Duodenal mucosa (tissue), 2 donors: Measurements from ENCODE around the gene TMEM125.

Experiments used
- H3K27ac ChIP-seq: one replicate; pipeline ENCODE4 v1.7.0; 2013; ENCODE audit warnings: low read depth, low read length
- H3K27me3 ChIP-seq, 2 donors: one replicate each; pipeline ENCODE4 v1.7.0; 2013; ENCODE audit warnings: low read length in 2 of 2, control low read depth in 1 of 2; ENCODE audit not compliant: insufficient read depth in 2 of 2, control insufficient read depth in 1 of 2
- H3K36me3 ChIP-seq, 2 donors: one replicate each; pipeline ENCODE4 v1.7.0; 2013; ENCODE audit warnings: low read length in 2 of 2, control low read depth in 1 of 2; ENCODE audit not compliant: insufficient read depth in 2 of 2, control insufficient read depth in 1 of 2
- H3K4me1 ChIP-seq, 2 donors: one replicate each; pipeline ENCODE4 v1.7.0; 2013; ENCODE audit warnings: low read length in 2 of 2, control low read depth in 1 of 2; ENCODE audit not compliant: insufficient read depth in 2 of 2, control insufficient read depth in 1 of 2
- H3K4me3 ChIP-seq, 2 donors: one replicate each; pipeline ENCODE4 v1.7.0; 2013; ENCODE audit warnings: low read length in 2 of 2, low read depth in 1 of 2
- H3K9ac ChIP-seq, 2 donors: one replicate each; pipeline ENCODE4 v1.7.0; 2013; ENCODE audit warnings: low read length in 2 of 2, low read depth in 1 of 2
- H3K9me3 ChIP-seq, 2 donors: one replicate each; pipeline ENCODE4 v1.7.0; 2013; ENCODE audit warnings: low read length in 2 of 2, control low read depth in 1 of 2; ENCODE audit not compliant: control insufficient read depth in 1 of 2

Gene TMEM125

DNA sequence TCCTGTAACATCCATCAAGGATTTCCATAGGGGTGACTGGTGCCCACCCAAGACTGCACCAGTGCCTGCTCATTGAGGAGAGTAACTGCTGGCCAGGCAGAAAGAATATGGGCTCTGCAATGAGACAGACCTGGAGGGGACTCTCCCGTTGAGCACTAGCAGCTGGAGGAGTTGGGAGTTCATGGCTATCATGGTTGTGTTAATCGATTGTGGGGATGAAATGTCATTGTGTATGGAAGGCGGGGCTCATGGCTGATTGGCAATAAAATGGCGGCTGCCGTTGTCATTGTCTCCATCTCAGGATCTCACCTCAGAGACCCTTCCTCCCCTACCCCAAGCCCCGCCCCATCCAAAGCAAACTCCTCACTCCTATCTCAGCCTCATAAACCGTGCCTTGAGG, 3.9 kb downstream of the TMEM125 start:
- Histone ChIP-seq H3K36me3 (no peaks in the 10 kb centered on the region), H3K27me3 (no peaks in the 10 kb centered on the region), H3K9me3 (no peaks in the 10 kb centered on the region), H3K4me3 (no peak overlapping the region), H3K27ac (no peak overlapping the region), H3K4me1 (peaks cover 41 to 46% of the 10 kb centered on the region in 2 donors), H3K9ac (no peak overlapping the region)

- no peaks in the 10 kb centered on the region for H3K36me3 ChIP-seq
- peak overlapping the region in 1 of 2 donors; percentile 15 for H3K4me3 ChIP-seq
- H3K4me1 ChIP-seq, result peaks cover 44 to 45% of the 10 kb centered on the region in 2 donors
- no peaks in the 10 kb centered on the region for H3K27me3 ChIP-seq
- H3K27ac ChIP-seq, result no peak overlapping the region
- no peaks in the 10 kb centered on the region for H3K9me3 ChIP-seq
- H3K9ac ChIP-seq, result no peak overlapping the region
Observed at GRCh38 chr1:43274125-43274803, 4.5 kb downstream of the TMEM125 start.

- no peak overlapping the region for H3K27ac ChIP-seq
- peak overlapping the region in 1 of 2 donors; percentile 15 for H3K4me3 ChIP-seq
- H3K36me3 ChIP-seq, result no peaks in the 10 kb centered on the region
- no peaks in the 10 kb centered on the region for H3K9me3 ChIP-seq
- peaks cover 44 to 45% of the 10 kb centered on the region in 2 donors for H3K4me1 ChIP-seq
- H3K9ac ChIP-seq, result no peak overlapping the region
- H3K27me3 ChIP-seq, result no peaks in the 10 kb centered on the region
Observed at GRCh38 chr1:43274804-43275180, 5.0 kb downstream of the TMEM125 start.

- H3K27me3 ChIP-seq, result no peaks in the 10 kb centered on the region
- H3K36me3 ChIP-seq, result no peaks in the 10 kb centered on the region
- no peak overlapping the region for H3K9ac ChIP-seq
- H3K27ac ChIP-seq, result no peak overlapping the region
- no peaks in the 10 kb centered on the region for H3K9me3 ChIP-seq
- H3K4me1 ChIP-seq, result peaks cover 36 to 45% of the 10 kb centered on the region in 2 donors
- H3K4me3 ChIP-seq, result no peak overlapping the region
Observed at GRCh38 chr1:43275826-43276620, 6.2 kb downstream of the TMEM125 start.

GRCh38 chr1:43276673-43277072, 6.9 kb downstream of the TMEM125 start:
- no peak overlapping the region for H3K27ac ChIP-seq
- H3K36me3 ChIP-seq, result no peaks in the 10 kb centered on the region
- no peak overlapping the region for H3K9ac ChIP-seq
- H3K4me3 ChIP-seq, result no peak overlapping the region
- H3K9me3 ChIP-seq, result no peaks in the 10 kb centered on the region
- H3K27me3 ChIP-seq, result no peaks in the 10 kb centered on the region
- peaks cover 30 to 45% of the 10 kb centered on the region in 2 donors for H3K4me1 ChIP-seq

DNA sequence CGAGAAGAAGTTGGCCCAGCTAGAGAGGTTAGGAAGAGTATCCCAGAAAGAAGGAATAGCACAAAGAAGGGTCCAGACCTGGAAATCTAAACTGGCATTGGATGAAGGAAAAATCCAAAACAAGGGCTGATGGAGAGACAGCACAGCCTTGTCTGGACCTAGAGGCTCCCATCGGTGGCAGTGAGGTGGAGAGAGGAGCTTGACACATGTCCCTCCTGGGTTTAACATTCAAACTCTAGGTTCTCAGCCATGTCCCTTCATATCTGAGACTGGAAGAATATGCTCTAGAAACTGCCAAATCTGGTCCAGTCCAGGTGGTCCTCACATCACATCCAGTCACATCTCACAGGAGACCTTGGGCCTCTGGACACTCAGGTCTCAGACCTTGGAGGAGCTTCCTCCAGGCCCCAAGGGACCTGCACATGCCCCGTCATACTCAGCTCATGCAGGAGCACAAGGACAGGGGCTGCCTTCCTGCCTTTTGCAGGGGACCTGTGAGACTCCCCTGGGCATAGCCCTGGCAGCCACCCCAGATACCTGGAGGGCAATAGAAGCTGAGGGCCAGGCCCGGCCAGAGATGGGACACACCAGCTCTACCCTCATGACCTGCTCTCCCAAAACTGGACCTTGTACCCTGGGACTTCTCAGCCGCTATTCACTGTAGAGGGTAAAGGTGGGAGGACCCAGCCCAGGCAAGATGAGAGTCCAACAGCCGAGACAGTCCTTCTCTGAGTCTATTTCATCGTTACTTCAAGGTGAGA, 7.5 kb downstream of the TMEM125 start:
- no peaks in the 10 kb centered on the region for H3K9me3 ChIP-seq
- H3K27me3 ChIP-seq, result no peaks in the 10 kb centered on the region
- no peak overlapping the region for H3K4me3 ChIP-seq
- H3K27ac ChIP-seq, result no peak overlapping the region
- peaks cover 0 to under 1% of the 10 kb centered on the region in 2 donors for H3K36me3 ChIP-seq
- no peak overlapping the region for H3K9ac ChIP-seq
- H3K4me1 ChIP-seq, result peaks cover 27 to 45% of the 10 kb centered on the region in 2 donors

DNA sequence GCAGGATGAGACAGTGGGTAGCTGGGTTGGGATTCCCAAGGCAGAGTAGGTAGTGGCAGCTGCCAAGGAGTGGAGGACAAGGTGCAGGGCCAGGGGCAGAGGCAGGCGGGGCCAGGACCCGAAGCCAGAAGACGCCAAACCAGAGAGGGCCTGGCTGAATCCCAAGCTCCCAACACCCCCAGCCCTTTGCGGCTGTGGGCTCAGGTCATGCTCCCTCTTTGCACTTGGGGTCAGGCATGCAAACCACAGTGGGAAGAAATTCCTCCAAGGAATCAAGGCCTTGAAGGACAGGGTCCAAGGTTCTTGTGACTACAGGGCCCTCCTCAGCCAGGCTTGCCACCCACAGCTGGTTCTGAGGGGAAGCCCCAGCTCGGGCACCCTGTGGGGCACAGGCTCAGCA, 9.4 kb downstream of the TMEM125 start:
- H3K4me1 ChIP-seq, result peaks cover 30 to 47% of the 10 kb centered on the region in 2 donors
- peaks cover 0 to 7% of the 10 kb centered on the region in 2 donors for H3K36me3 ChIP-seq
- H3K9ac ChIP-seq, result no peak overlapping the region
- no peaks in the 10 kb centered on the region for H3K27me3 ChIP-seq
- H3K27ac ChIP-seq, result no peak overlapping the region
- no peaks in the 10 kb centered on the region for H3K9me3 ChIP-seq
- H3K4me3 ChIP-seq, result no peak overlapping the region

GRCh38 chr1:43279666-43280065, 9.9 kb downstream of the TMEM125 start:
- Histone ChIP-seq H3K9me3 (no peaks in the 10 kb centered on the region), H3K4me1 (peaks cover 24 to 42% of the 10 kb centered on the region in 2 donors), H3K36me3 (peaks cover 0 to 7% of the 10 kb centered on the region in 2 donors), H3K9ac (no peak overlapping the region), H3K27me3 (no peaks in the 10 kb centered on the region), H3K27ac (no peak overlapping the region), H3K4me3 (no peak overlapping the region)

DNA sequence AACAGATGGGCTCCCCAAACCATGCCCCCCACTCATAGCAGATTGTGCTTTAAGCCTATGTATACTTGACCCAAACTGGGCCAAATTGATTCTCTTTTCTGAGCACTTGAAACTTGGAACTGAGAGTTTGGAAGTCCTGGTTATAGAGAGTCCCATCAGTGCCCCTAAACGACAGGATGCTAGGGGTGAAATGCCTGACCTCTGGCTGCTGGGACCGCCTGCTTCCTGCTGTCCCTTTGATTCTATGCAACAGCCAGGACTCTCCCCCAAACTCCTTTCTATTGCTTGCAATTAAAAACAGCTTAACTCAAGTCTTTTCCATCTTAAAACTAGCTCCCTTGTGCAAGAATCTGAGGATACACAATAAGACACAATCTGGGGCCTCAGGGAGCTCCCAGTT, 10.9 kb downstream of the TMEM125 start:
- peaks cover 0 to 7% of the 10 kb centered on the region in 2 donors for H3K36me3 ChIP-seq
- no peaks in the 10 kb centered on the region for H3K27me3 ChIP-seq
- no peak overlapping the region for H3K27ac ChIP-seq
- no peak overlapping the region for H3K4me3 ChIP-seq
- peaks cover 21 to 40% of the 10 kb centered on the region in 2 donors for H3K4me1 ChIP-seq
- no peaks in the 10 kb centered on the region for H3K9me3 ChIP-seq
- H3K9ac ChIP-seq, result no peak overlapping the region
